GM23248 (cell line): Measurements from ENCODE around the gene KLF7.

Experiments
- EZH2 ChIP-seq: fragments of 200-600 bp; sonication (generic); IDR thresholded peaks from 2 replicates; pipeline ENCODE4 v1.6.1; 2018; ENCODE audit warnings: antibody characterized with exemption, mild to moderate bottlenecking; ENCODE audit not compliant: insufficient read depth, poor library complexity, severe bottlenecking
- EZH2phosphoT487 ChIP-seq: fragments of 200-600 bp; sonication (generic); IDR thresholded peaks from 2 replicates; pipeline ENCODE4 v1.6.1; 2018; ENCODE audit warnings: antibody characterized with exemption, moderate library complexity, mild to moderate bottlenecking, low read depth; ENCODE audit not compliant: insufficient read depth

DNA sequence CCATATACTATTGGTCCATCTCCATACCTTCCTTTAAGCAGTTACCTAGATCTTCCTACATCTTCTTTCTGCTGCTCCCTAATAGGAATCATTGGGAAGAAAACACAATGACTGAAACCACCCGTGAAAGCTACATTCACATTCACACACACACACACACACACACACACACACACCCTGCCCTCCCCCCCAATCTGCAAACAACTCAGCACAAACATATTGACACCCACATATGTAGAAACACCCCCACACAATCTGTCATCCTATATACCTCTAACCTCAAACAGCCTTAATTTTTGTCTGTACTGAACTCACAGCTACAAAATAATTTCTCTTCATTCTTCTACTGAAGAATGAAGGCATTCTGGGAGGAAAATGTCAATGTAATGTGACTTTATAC, 63.8 kb downstream of the KLF7 start:
- no peak for TF ChIP-seq EZH2phosphoT487
- TF ChIP-seq EZH2, result no peak
